Nephron progenitor cell (in vitro differentiated cells): Measurements from ENCODE around the gene LHB.

ENCODE experiments used
- DNase-seq: peaks from one replicate; pipeline ENCODE4 v3.0.0; 2021
- H3K27ac Mint-ChIP-seq: 2 replicates; pipeline ENCODE4 v1.8.0; 2021; ENCODE audit warnings: mild to moderate bottlenecking, moderate library complexity, mixed read lengths
- H3K27me3 Mint-ChIP-seq: 2 replicates; pipeline ENCODE4 v1.8.0; 2021; ENCODE audit warnings: mild to moderate bottlenecking, low read depth, mixed read lengths; ENCODE audit not compliant: poor library complexity
- H3K36me3 Mint-ChIP-seq: 2 replicates; pipeline ENCODE4 v1.8.0; 2021; ENCODE audit warnings: low read depth, mixed read lengths
- H3K4me1 Mint-ChIP-seq: 2 replicates; pipeline ENCODE4 v1.8.0; 2021; ENCODE audit warnings: mixed read lengths
- H3K4me3 Mint-ChIP-seq: 2 replicates; pipeline ENCODE4 v1.8.0; 2021; ENCODE audit warnings: mild to moderate bottlenecking, moderate library complexity, mixed read lengths
- H3K9me3 Mint-ChIP-seq: 2 replicates; pipeline ENCODE4 v1.8.0; 2021; ENCODE audit warnings: mild to moderate bottlenecking, moderate library complexity, mixed read lengths
- TF ChIP-seq, protein P1 (sequence below): fragments of 200-600 bp; sonication (generic); IDR thresholded peaks from 2 replicates; pipeline ENCODE4 v1.5.0; 2021; ENCODE audit warnings: antibody characterized with exemption

The LHB gene

GRCh38 chr19:49014123-49014869 is 2.6 kb downstream of the LHB start:
- Mint-ChIP-seq H3K4me3 (no peak overlapping the region), H3K27ac (no peak overlapping the region), H3K36me3 (peaks cover 35% of the 10 kb centered on the region), H3K4me1 (peaks cover 5% of the 10 kb centered on the region), H3K27me3 (peaks cover 20% of the 10 kb centered on the region), H3K9me3 (no peaks in the 10 kb centered on the region)
- no peak for DNase-seq
- TF ChIP-seq, protein P1, sequence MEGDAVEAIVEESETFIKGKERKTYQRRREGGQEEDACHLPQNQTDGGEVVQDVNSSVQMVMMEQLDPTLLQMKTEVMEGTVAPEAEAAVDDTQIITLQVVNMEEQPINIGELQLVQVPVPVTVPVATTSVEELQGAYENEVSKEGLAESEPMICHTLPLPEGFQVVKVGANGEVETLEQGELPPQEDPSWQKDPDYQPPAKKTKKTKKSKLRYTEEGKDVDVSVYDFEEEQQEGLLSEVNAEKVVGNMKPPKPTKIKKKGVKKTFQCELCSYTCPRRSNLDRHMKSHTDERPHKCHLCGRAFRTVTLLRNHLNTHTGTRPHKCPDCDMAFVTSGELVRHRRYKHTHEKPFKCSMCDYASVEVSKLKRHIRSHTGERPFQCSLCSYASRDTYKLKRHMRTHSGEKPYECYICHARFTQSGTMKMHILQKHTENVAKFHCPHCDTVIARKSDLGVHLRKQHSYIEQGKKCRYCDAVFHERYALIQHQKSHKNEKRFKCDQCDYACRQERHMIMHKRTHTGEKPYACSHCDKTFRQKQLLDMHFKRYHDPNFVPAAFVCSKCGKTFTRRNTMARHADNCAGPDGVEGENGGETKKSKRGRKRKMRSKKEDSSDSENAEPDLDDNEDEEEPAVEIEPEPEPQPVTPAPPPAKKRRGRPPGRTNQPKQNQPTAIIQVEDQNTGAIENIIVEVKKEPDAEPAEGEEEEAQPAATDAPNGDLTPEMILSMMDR = no peak

DNA sequence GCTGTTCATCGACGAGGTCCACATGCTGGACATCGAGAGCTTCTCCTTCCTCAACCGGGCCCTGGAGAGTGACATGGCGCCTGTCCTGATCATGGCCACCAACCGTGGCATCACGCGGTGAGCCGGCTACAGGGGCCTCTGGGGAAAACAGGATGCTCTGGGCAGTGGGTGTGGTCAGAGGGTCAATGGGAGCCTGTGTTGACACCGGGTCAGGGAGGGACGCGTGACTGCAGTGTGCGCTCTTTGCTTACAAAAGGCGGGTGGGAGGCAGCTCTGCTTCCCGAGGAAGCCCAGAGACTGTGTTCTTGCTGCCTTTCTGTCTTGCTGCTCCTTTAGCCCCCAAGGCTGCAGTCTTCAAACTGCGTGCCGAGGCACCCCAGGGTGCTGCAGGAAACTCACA is 5.7 kb downstream of the LHB start:
- Mint-ChIP-seq H3K27ac (no peak overlapping the region), H3K4me3 (no peak overlapping the region), H3K9me3 (no peaks in the 10 kb centered on the region), H3K4me1 (no peaks in the 10 kb centered on the region), H3K27me3 (peaks cover 3% of the 10 kb centered on the region), H3K36me3 (peaks cover 47% of the 10 kb centered on the region)
- TF ChIP-seq, protein P1 = no peak
- no peak for DNase-seq

DNA sequence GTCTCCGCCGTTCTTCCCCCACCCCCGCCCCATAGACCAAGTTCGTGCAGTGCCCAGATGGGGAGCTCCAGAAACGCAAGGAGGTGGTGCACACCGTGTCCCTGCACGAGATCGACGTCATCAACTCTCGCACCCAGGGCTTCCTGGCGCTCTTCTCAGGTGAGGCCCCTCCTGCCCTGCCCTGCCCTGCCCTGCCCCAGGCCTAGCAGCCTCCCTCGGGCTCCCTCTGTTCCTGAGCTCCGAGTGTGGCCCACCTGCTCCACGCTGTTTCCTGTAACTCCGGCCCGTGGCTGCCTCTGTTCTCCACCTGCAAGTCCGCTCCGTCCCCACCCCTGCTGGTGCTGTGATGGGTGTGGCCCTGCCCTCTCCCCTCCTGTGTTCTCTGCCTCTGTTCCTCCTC is 6.4 kb downstream of the LHB start:
- Mint-ChIP-seq H3K4me1 (no peaks in the 10 kb centered on the region), H3K4me3 (no peak overlapping the region), H3K36me3 (peaks cover 47% of the 10 kb centered on the region), H3K9me3 (no peaks in the 10 kb centered on the region), H3K27ac (no peak overlapping the region), H3K27me3 (peaks cover 3% of the 10 kb centered on the region)
- DNase-seq = no peak
- TF ChIP-seq, protein P1 = no peak

GRCh38 chr19:49009828-49010227 is 7.1 kb downstream of the LHB start:
- H3K4me1 Mint-ChIP-seq = no peaks in the 10 kb centered on the region
- no peaks in the 10 kb centered on the region for H3K9me3 Mint-ChIP-seq
- no peak for DNase-seq
- TF ChIP-seq, protein P1 = no peak
- H3K27ac Mint-ChIP-seq = no peak overlapping the region
- no peak overlapping the region for H3K4me3 Mint-ChIP-seq
- peaks cover 3% of the 10 kb centered on the region for H3K27me3 Mint-ChIP-seq
- peaks cover 49% of the 10 kb centered on the region for H3K36me3 Mint-ChIP-seq

GRCh38 chr19:49006905-49007304 is 10.0 kb downstream of the LHB start:
- no peaks in the 10 kb centered on the region for H3K4me1 Mint-ChIP-seq
- H3K36me3 Mint-ChIP-seq = peaks cover 53% of the 10 kb centered on the region
- TF ChIP-seq, protein P1 = no peak
- no peak for DNase-seq
- H3K4me3 Mint-ChIP-seq = no peak overlapping the region
- no peak overlapping the region for H3K27ac Mint-ChIP-seq
- peaks cover 3% of the 10 kb centered on the region for H3K27me3 Mint-ChIP-seq
- no peaks in the 10 kb centered on the region for H3K9me3 Mint-ChIP-seq
